Thoracic aorta (tissue), 2 donors: ENCODE data around the gene PEF1. TPM values are rescaled to one million over a fixed set of nuclear protein-coding genes. Genes with fewer than 3 reads are reported as not detected.
A peak's percentile ranks its signal among the peaks of the same experiment; 100 is the strongest.
"Not testable (repeated sequence)": the region's sequence is repeated elsewhere in the genome, so short reads cannot be mapped to it uniquely, and the experiment has no call there.

Experiments used
- ATAC-seq: fragments of 150-250 bp; one replicate; pipeline ENCODE4 v1.8.0; 2017; ENCODE audit warnings: low read depth; ENCODE audit not compliant: insufficient number of reproducible peaks, low FRiP score
- DNase-seq: peaks from one replicate; pipeline ENCODE4 v3.0.0-alpha.2; 2020; ENCODE audit warnings: low spot score
- H3K27ac ChIP-seq, 2 donors: fragments of 200-600 bp; sonication (generic); 1 replicate in 1 of 2; 2 replicates in 1 of 2; pipeline ENCODE4 v1.5.1; 2016; ENCODE audit warnings: mild to moderate bottlenecking in 2 of 2, moderate library complexity in 2 of 2
- H3K27me3 ChIP-seq: fragments of 200-600 bp; sonication (generic); replicated peaks from 2 replicates; pipeline ENCODE4 v1.6.0; 2016; ENCODE audit warnings: mild to moderate bottlenecking; ENCODE audit not compliant: insufficient read depth
- H3K36me3 ChIP-seq: fragments of 200-600 bp; sonication (generic); one replicate; pipeline ENCODE4 v1.5.1; 2016
- H3K4me1 ChIP-seq, 2 donors: fragments of 200-600 bp; sonication (generic); 1 replicate in 1 of 2; 2 replicates in 1 of 2; pipeline versions ENCODE4 v1.5.1 to v1.6.0; 2016; ENCODE audit warnings: low read depth in 2 of 2, mild to moderate bottlenecking in 1 of 2; ENCODE audit not compliant: control insufficient read depth in 1 of 2
- H3K4me3 ChIP-seq: fragments of 200-600 bp; sonication (generic); 2 replicates; pipeline ENCODE4 v1.5.1; 2016; ENCODE audit warnings: mild to moderate bottlenecking
- H3K9me3 ChIP-seq: fragments of 200-600 bp; sonication (generic); 2 replicates; pipeline ENCODE4 v1.5.1; 2016
- CTCF ChIP-seq: fragments of 200-600 bp; sonication (generic); IDR thresholded peaks from one replicate; pipeline ENCODE4 v1.5.1; 2019; ENCODE audit warnings: antibody characterized with exemption
- total RNA-seq, 2 donors: library from RNA; depleted of rRNA; stranded (reverse); fragments of >200 nt; gene quantifications; one replicate each; pipeline versions ENCODE4 v1.1.0 to v1.2.3, GENCODE V29; 2016

Gene PEF1
- total RNA-seq, 2 donors from 2014 or later = 69.2 to 99.5 TPM

- TF ChIP-seq CTCF = no peak
- H3K27ac ChIP-seq = peak overlapping the region; percentile 97 to 99
- H3K4me3 ChIP-seq = peak overlapping the region; percentile 63
- peaks cover 28% of the 10 kb centered on the region for H3K36me3 ChIP-seq
- H3K27me3 ChIP-seq = no peaks in the 10 kb centered on the region
- ATAC-seq = peak; percentile 14
- no peaks in the 10 kb centered on the region for H3K9me3 ChIP-seq
- H3K4me1 ChIP-seq = peaks cover 45 to 70% of the 10 kb centered on the region in 2 donors
- no peak for DNase-seq
Measured at GRCh38 chr1:31588751-31589515, 55.7 kb downstream of the PEF1 start.

GRCh38 chr1:31587720-31588423 is 56.8 kb downstream of the PEF1 start:
- H3K9me3 ChIP-seq = no peaks in the 10 kb centered on the region
- ATAC-seq (peak; percentile 33), DNase-seq (peak; percentile 68)
- H3K27ac ChIP-seq = peak overlapping the region; percentile 97 to 99
- peak overlapping the region; percentile 63 for H3K4me3 ChIP-seq
- H3K27me3 ChIP-seq = no peaks in the 10 kb centered on the region
- peaks cover 55 to 81% of the 10 kb centered on the region in 2 donors for H3K4me1 ChIP-seq
- peaks cover 36% of the 10 kb centered on the region for H3K36me3 ChIP-seq
- peak; percentile 56 for TF ChIP-seq CTCF

- Histone ChIP-seq H3K4me3 (peak overlapping the region; percentile 12), H3K27ac (peak overlapping the region; percentile 97 to 99), H3K36me3 (peaks cover 36% of the 10 kb centered on the region), H3K4me1 (peaks cover 61 to 83% of the 10 kb centered on the region in 2 donors)
- not testable (repeated sequence) for H3K9me3 ChIP-seq, ATAC-seq, H3K27me3 ChIP-seq, DNase-seq
Measured at GRCh38 chr1:31587328-31587699, 57.4 kb downstream of the PEF1 start.

GRCh38 chr1:31586376-31587327 is 58.0 kb downstream of the PEF1 start:
- ATAC-seq = no peak
- H3K4me3 ChIP-seq = peak overlapping the region; percentile 25
- no peaks in the 10 kb centered on the region for H3K9me3 ChIP-seq
- H3K27ac ChIP-seq = peak overlapping the region; percentile 97 to 99
- TF ChIP-seq CTCF = no peak
- DNase-seq = no peak
- peaks cover 36% of the 10 kb centered on the region for H3K36me3 ChIP-seq
- no peaks in the 10 kb centered on the region for H3K27me3 ChIP-seq
- peaks cover 64 to 83% of the 10 kb centered on the region in 2 donors for H3K4me1 ChIP-seq

GRCh38 chr1:31585736-31586365 is 58.8 kb downstream of the PEF1 start:
- ATAC-seq (no peak), DNase-seq (no peak)
- H3K27ac ChIP-seq = peak overlapping the region; percentile 97 to 99
- H3K36me3 ChIP-seq = peaks cover 36% of the 10 kb centered on the region
- H3K4me1 ChIP-seq = peaks cover 68 to 85% of the 10 kb centered on the region in 2 donors
- H3K4me3 ChIP-seq = no peak overlapping the region
- H3K9me3 ChIP-seq = no peaks in the 10 kb centered on the region
- no peak for TF ChIP-seq CTCF
- H3K27me3 ChIP-seq = no peaks in the 10 kb centered on the region
